SK-N-MC (cell line): ENCODE measurements around the gene GALNT9.

ENCODE experiments used
- EZH2 ChIP-seq: fragments of 200-600 bp; sonication (generic); IDR thresholded peaks from one replicate; pipeline ENCODE4 v1.6.1; 2017; ENCODE audit warnings: antibody characterized with exemption
- FOXP2 ChIP-seq: optimal IDR thresholded peaks from 2 replicates; pipeline ENCODE3; 2011; ENCODE audit warnings: mild to moderate bottlenecking, moderate library complexity; ENCODE audit not compliant: insufficient read depth; ENCODE audit errors: extremely low read length, control extremely low read depth
- POLR2AphosphoS5 ChIP-seq: IDR thresholded peaks from 2 replicates; pipeline ENCODE4 v1.6.1; 2012; ENCODE audit warnings: mild to moderate bottlenecking, low read depth, low read length, borderline replicate concordance

- TF ChIP-seq POLR2AphosphoS5 (no peak), EZH2 (no peak), FOXP2 (no peak)
Observed at GRCh38 chr12:132366341-132366861, 37.0 kb upstream of the GALNT9 start.
